NCI-H774 (cell line): Measurements from ENCODE around the gene SYNE4.
"Not testable (repeated sequence)": the region's sequence is repeated elsewhere in the genome, so short reads cannot be mapped to it uniquely, and the experiment has no call there.

Experiments
- DNase-seq: peaks from one replicate; lab custom pipeline; 2025; lab: John Stamatoyannopoulos, UW

Gene SYNE4

GRCh38 chr19:36008336-36008978 lies at the start of gene SYNE4:
TSS of gene SYNE4 (minus strand) at chr19:36008813. CDS start at chr19:36008681, 132 bp downstream.
- no peak for DNase-seq

DNA sequence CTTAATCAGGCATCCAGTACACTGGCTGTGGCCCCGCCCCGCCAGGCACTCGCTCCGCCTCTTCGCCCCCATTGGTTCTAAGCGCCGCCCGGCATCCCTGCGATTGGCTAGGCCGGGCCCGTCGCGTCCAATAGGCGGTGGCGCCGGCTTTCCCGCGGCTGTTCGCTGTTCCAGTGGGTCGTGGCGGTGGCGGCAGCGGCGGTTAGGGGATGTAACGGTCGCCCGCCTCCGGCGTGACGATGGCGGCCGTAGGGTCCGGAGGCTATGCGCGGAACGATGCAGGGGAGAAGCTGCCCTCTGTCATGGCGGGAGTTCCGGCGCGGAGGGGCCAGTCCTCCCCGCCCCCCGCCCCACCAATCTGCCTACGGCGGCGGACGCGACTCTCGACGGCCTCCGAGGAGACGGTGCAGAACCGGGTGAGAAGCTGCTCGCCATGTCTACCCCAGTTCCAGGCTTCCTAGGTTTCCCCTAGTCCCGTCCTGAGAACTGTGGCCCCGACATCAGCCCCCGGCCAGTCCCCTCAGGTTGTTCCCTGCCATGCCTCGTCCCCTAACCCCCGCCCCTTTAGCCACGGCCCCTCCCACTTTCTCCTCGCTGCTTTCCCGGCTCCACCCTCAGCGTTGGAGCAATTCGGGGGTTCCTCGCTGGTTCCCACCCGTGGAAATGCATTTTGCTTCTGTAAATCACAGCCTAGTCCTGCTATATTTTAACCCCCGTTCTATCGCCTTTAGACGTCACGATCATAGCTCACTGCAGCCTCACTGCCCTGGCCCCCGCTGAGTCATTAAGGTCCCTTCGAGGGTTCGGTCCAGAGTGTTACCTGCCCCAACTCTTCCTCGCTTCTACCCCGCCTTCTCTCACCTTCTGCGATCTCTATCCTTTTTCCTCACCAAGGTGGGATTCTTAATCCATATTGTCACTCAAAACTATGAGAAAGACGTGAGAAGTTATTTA lies 46.4 kb upstream of the SYNE4 start, which contains the start of gene WDR62:
WDR62 (plus strand) TSS at position 165 of the 954 bp plus-strand sequence; CDS start at position 240, 75 bp downstream.
- DNase-seq, result peak; percentile 91

- DNase-seq, result peak; percentile 98
These were observed 45.6 kb upstream of the SYNE4 start, which contains the start of gene THAP8 for GRCh38 chr19:36054119-36054732. TSS of gene THAP8 (minus strand) at chr19:36054285. CDS start at chr19:36054217, 68 bp downstream.

DNA sequence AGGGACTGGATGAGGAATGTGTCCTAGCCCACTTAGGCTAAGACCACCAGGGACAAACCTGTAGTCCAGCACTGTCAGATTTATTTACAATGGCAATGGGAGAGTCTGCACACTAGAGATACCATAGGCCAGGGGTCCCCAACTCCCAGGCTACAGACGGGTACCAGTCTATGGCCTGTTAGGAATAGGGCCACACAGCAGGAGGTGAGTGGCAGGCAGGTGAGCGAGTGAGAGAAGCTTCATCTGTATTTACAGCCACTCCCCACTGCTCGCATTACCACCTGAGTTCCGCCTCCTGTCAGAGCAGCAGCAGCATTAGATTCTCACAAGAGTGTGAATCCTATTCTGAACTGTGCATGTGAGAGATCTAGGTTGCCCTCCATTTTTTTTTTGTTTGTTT lies 43.0 kb upstream of the SYNE4 start:
- DNase-seq, result no peak

DNA sequence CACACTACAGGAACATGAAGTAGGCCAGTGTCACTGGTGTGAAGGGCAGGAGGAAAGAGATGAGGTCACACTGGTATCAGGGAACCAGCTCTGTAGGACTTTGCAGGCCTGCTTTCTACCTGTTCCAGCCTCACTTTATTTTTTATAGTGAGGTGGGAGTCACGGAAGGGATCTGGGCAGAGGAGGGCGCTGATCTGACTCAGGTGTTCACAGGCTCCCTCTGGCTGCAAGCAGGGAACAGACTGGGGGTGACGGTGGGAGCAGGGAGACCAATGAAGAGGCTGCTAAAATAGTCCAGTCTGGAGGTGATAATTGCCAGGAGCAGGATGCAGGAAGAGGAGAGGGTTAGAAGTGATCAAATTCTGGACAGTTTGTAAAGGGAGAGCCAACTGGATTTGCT lies 42.6 kb upstream of the SYNE4 start:
- no peak for DNase-seq

GRCh38 chr19:36049080-36049698 lies 40.6 kb upstream of the SYNE4 start:
- no peak for DNase-seq

GRCh38 chr19:36047835-36048234 lies 39.2 kb upstream of the SYNE4 start:
- no peak for DNase-seq

- DNase-seq, result no peak
These were observed 37.9 kb upstream of the SYNE4 start for GRCh38 chr19:36046443-36047050.

DNA sequence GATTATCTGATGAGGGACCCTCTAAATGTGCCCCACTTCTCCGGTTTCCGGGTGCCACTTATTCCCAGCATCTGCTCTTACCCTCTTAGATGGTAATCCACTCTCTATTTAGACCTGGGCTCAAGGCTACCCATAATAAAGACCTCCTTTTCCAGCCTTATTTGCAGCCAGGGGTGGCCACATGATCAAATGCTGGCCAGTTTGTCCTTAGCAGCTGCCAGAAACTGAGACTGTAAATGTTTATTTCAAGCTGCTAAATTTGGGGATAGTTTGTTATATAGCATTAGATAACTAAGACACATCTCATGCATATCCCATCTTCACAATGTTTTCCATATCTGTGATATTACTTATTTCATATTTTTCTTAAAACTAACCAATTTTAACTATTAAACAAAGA lies 35.3 kb upstream of the SYNE4 start:
- DNase-seq, result no peak

DNA sequence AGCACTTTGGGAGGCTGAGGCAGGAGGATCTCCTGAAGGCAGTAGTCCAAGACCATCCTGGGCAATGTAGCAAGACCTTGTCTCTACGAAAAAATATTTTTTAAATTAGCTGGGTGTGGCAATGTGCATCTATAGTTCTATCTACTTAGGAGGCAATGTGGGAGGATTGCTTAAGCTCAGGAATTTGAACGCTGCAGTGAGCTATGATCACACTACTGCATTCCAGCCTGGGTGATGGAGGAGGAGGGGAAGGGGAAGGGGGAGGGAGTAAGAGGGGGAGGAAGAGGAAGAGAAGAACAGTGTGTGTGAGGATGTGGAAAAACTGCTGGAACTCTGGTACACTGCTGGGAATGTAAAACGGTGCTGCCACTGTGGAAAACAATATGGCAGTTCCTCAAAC lies 33.2 kb upstream of the SYNE4 start:
- DNase-seq, result no peak

DNA sequence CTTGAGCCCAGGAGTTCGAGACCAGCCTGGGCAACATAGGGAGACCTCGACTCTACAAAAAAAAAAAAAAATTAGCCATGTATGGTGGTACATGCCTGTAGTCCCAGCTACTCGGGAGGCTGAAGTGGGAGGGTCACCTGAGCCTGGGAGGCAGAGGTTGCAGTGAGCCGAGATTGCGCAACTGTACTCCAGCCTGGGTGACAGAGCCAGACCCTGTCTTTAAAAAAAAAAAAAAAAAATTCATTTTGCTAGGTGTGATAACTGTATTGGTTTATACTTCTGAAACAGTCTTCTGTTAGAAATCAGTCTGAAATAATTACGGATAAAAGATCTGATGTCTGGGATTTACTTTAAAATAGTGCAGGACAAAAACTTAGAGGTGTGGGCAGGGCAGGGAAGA lies 32.5 kb upstream of the SYNE4 start:
- not testable (repeated sequence) for DNase-seq

DNA sequence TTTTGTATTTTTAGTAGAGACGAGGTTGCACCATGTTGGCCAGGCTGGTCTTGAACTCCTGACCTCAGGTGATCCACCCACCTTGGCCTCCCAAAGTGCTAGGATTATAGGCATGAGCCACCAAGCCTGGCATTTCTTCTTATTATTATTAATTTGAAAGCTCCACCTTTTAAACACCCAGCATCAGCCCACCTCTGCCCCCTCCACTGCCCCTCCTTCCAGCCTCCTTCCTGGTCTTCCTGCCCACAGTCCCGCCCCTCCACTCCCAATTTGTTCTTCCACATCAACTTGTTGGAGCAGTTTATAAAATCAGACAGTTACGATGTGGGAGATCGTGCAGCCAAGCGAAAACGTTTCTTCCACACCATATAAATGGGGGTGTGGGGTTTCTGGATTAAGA lies 31.9 kb upstream of the SYNE4 start:
- no peak for DNase-seq

GRCh38 chr19:36032251-36033104 lies 23.9 kb upstream of the SYNE4 start, which contains the start of gene CLIP3:
TSS of gene CLIP3 (minus strand) at chr19:36032873. CDS start at chr19:36032357, 516 bp downstream.
- peak; percentile 16 for DNase-seq

DNA sequence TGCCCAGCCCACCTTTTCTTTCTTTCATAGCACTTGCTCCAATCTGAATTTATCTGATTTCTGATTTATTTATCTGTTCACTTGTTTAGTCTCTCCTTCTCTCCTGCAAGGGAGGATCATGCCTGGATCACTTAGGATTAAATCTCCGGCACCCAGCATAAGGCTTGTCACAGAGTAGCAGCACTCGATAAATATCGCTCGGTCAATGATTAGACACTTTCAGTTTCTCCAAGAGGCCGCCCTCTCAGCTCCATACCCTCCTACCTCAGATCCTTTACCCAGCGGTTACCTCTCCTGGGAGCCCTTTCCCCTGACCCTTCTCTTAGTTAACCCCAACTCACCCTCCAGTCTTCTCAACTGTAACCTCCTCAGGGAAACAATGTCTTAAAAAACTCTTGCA lies 22.7 kb upstream of the SYNE4 start:
- no peak for DNase-seq

- DNase-seq, result no peak
These were observed 21.9 kb upstream of the SYNE4 start for GRCh38 chr19:36030264-36031148.

GRCh38 chr19:36028313-36029041 lies 19.9 kb upstream of the SYNE4 start:
- no peak for DNase-seq

GRCh38 chr19:36027696-36028095 lies 19.1 kb upstream of the SYNE4 start:
- DNase-seq, result no peak

DNA sequence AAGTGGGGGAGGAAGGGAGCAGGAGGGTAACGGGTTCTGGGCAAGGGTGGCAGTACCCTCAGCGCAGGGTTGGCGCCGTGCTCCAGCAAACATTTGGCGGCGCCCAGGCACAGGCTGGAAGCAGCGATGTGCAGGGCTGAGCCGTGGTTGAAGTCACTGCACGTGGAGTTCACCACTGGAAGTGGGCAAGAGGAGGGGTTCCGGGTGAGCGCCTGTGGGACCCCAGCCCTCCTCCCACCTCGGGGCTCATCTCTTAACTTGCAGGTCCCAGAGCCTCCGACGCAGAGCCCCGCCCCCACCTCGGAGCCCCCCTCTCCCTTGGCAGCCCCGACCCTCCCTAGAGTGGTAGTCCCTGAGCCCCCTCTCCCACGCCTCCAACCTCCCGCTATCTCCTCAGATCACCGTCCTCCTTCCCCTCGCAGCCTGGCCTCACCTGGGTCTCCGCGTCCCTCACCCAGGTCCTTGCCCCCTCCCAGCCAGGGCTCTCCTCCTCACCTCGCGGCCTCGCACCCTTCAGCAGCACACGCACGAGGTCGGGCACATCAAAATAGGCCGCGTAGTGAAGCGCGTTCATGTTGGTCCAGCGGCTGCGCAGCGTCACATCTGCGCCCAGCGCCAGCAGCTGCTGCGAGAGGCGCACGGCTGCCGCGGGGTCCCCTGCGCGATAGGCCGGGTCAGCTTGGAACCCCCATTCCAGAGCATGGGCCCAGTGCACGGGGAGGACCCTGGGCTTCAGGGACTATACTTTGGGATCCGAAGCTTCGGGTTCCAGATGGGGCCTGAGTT lies 17.7 kb upstream of the SYNE4 start:
- no peak for DNase-seq
